Stimulated activated CD4-positive, alpha-beta T cell treated with anti-CD3 and anti-CD28 coated beads, Interleukin-4, amount 100 ng/mL, for 48 hours (primary cell): ENCODE data around the gene TEX264.

Experiments used
- DNase-seq, 2 donors: peaks; one replicate each; pipeline ENCODE4 v3.0.0-alpha.2; 2020; ENCODE audit warnings: low read depth in 2 of 2

Gene TEX264

GRCh38 chr3:51748327-51748726, 77.3 kb downstream of the TEX264 start:
- no peak for DNase-seq

- DNase-seq = no peak
Observed at GRCh38 chr3:51750878-51751277, 79.8 kb downstream of the TEX264 start.

- DNase-seq = no peak
Observed at GRCh38 chr3:51751287-51751686, 80.2 kb downstream of the TEX264 start.
